AG08396 (cell line): ENCODE data around the gene CCBE1.
A peak's percentile ranks its signal among the peaks of the same experiment; 100 is the strongest.
"Not testable (repeated sequence)": the region's sequence is repeated elsewhere in the genome, so short reads cannot be mapped to it uniquely, and the experiment has no call there.

ENCODE experiments used
- DNase-seq: peaks from one replicate; pipeline ENCODE4 v3.0.0; 2012; ENCODE audit warnings: low spot score, mixed read lengths

CCBE1 gene

GRCh38 chr18:59539108-59539507 is 158.1 kb downstream of the CCBE1 start:
- no peak for DNase-seq

- no peak for DNase-seq
These were observed 159.6 kb downstream of the CCBE1 start for GRCh38 chr18:59537579-59537978.

GRCh38 chr18:59536166-59536565 is 161.1 kb downstream of the CCBE1 start:
- peak; percentile 48 for DNase-seq

GRCh38 chr18:59535055-59535454 is 162.2 kb downstream of the CCBE1 start:
- DNase-seq = no peak

- DNase-seq = no peak
These were observed 168.4 kb downstream of the CCBE1 start for GRCh38 chr18:59528866-59529265.

- no peak for DNase-seq
These were observed 176.5 kb downstream of the CCBE1 start for GRCh38 chr18:59520562-59521355.

GRCh38 chr18:59518705-59519104 is 178.5 kb downstream of the CCBE1 start:
- no peak for DNase-seq

GRCh38 chr18:59517446-59518165 is 179.6 kb downstream of the CCBE1 start:
- DNase-seq = peak; percentile 17

GRCh38 chr18:59516356-59517155 is 180.7 kb downstream of the CCBE1 start:
- peak; percentile 72 for DNase-seq

GRCh38 chr18:59515956-59516355 is 181.3 kb downstream of the CCBE1 start:
- not testable (repeated sequence) for DNase-seq

GRCh38 chr18:59515147-59515546 is 182.1 kb downstream of the CCBE1 start:
- no peak for DNase-seq

- peak; percentile 34 for DNase-seq
These were observed 183.0 kb downstream of the CCBE1 start for GRCh38 chr18:59514203-59514602.

- no peak for DNase-seq
These were observed 185.0 kb downstream of the CCBE1 start for GRCh38 chr18:59512025-59512755.

- no peak for DNase-seq
These were observed 187.5 kb downstream of the CCBE1 start for GRCh38 chr18:59509481-59510442.

- DNase-seq = no peak
These were observed 191.9 kb downstream of the CCBE1 start for GRCh38 chr18:59505356-59505755.

- DNase-seq = peak; percentile 74
These were observed 194.7 kb downstream of the CCBE1 start for GRCh38 chr18:59502274-59503175.

- DNase-seq = no peak
These were observed 195.3 kb downstream of the CCBE1 start for GRCh38 chr18:59501920-59502273.

GRCh38 chr18:59500765-59501164 is 196.5 kb downstream of the CCBE1 start:
- no peak for DNase-seq

- DNase-seq = no peak
These were observed 198.6 kb downstream of the CCBE1 start for GRCh38 chr18:59498506-59499086.
